ENCODE results near the gene KRT3. TPM values are rescaled to one million over a fixed set of nuclear protein-coding genes. Genes with fewer than 3 reads are reported as not detected.

KRT3 gene
- total and polyA plus RNA-seq, 2 donors from 2014 or later: not detected

DNA sequence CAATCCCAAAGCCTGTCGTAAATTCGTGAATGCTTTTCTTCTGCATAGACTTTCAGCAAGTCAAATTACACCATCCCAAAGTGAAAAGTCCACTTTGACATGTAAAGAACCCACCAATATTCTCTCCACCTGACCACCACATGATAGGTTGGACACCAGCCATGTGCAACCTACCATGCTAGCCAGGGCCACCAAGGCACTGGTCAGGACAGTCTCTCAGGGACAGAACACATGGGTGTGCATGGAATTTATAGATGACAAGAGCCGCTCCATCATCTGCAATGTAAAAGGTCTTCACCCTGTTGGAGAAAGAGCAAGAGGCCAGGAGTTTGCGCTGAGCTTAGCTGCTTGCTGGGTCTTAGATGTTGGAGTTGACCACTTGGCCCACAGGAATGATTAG, 13.4 kb downstream of the KRT3 start:
- FAIRE-seq (no peak), DNase-seq (no peak)
- H3K9me3 ChIP-seq (ENCODE audit: control insufficient read depth in 2 of 3, insufficient read depth in 1 of 3, low read length in 3 of 3): no peaks in the 10 kb centered on the region
- H3K9ac ChIP-seq (ENCODE audit: low read length in 3 of 3): no peak overlapping the region
- no peaks in the 10 kb centered on the region for H3K4me1 ChIP-seq (ENCODE audit: control insufficient read depth in 2 of 3, insufficient read depth in 2 of 3, low read depth in 1 of 3, low read length in 3 of 3)
- H3K36me3 ChIP-seq (ENCODE audit: control insufficient read depth in 2 of 3, insufficient read depth in 3 of 3, low read length in 3 of 3): no peaks in the 10 kb centered on the region
- no peak overlapping the region for H3K4me3 ChIP-seq (ENCODE audit: low read length in 3 of 3)
- intact Hi-C loops (cut with DNase I): no loop called here
- H3K27ac ChIP-seq (ENCODE audit: low read depth in 2 of 2, low read length in 2 of 2): no peak overlapping the region
- peaks cover 2% of the 10 kb centered on the region for H3K27me3 ChIP-seq (ENCODE audit: control insufficient read depth, insufficient read depth, low read length)
- no peak for TF ChIP-seq CTCF (IDR thresholded peaks at IDR 0.05; ENCODE audit: borderline replicate concordance, extremely low read depth, insufficient read depth)

GRCh38 chr12:52781399-52782082, 14.4 kb downstream of the KRT3 start:
- H3K9me3 ChIP-seq (ENCODE audit: control insufficient read depth in 2 of 3, insufficient read depth in 1 of 3, low read length in 3 of 3): no peaks in the 10 kb centered on the region
- no peak overlapping the region for H3K27ac ChIP-seq (ENCODE audit: low read depth in 2 of 2, low read length in 2 of 2)
- no peak for FAIRE-seq
- no peaks in the 10 kb centered on the region for H3K36me3 ChIP-seq (ENCODE audit: control insufficient read depth in 2 of 3, insufficient read depth in 3 of 3, low read length in 3 of 3)
- DNase-seq: no peak
- intact Hi-C loops (cut with DNase I): no loop called here
- no peak for TF ChIP-seq CTCF (IDR thresholded peaks at IDR 0.05; ENCODE audit: borderline replicate concordance, extremely low read depth, insufficient read depth)
- H3K27me3 ChIP-seq (ENCODE audit: control insufficient read depth, insufficient read depth, low read length): peaks cover 2% of the 10 kb centered on the region
- no peaks in the 10 kb centered on the region for H3K4me1 ChIP-seq (ENCODE audit: control insufficient read depth in 2 of 3, insufficient read depth in 2 of 3, low read depth in 1 of 3, low read length in 3 of 3)
- H3K9ac ChIP-seq (ENCODE audit: low read length in 3 of 3): no peak overlapping the region
- H3K4me3 ChIP-seq (ENCODE audit: low read length in 3 of 3): no peak overlapping the region

DNA sequence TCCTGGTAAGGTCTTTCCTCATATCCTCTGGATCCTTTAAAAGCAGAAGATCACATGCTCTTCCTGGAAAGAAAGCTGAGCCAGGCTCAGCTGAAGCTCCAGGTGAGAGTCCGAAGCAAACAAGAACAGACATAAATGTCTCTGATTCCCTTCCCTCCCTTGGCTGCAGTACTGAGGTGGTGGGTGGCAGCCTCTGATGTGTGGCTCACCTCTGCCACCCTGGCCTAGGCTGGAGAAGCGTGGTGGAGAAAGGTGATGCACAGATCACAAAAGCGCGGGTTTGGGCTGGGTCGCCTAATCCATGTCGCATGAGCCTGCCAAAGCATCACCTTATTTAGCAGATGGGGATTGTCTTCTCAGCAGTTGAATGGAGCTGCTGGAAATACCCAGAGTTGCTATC, 16.0 kb downstream of the KRT3 start:
- Histone ChIP-seq H3K4me3 (ENCODE audit: low read length in 3 of 3) (no peak overlapping the region), H3K4me1 (ENCODE audit: control insufficient read depth in 2 of 3, insufficient read depth in 2 of 3, low read depth in 1 of 3, low read length in 3 of 3) (no peaks in the 10 kb centered on the region), H3K27ac (ENCODE audit: low read depth in 2 of 2, low read length in 2 of 2) (no peak overlapping the region), H3K36me3 (ENCODE audit: control insufficient read depth in 2 of 3, insufficient read depth in 3 of 3, low read length in 3 of 3) (no peaks in the 10 kb centered on the region), H3K9me3 (ENCODE audit: control insufficient read depth in 2 of 3, insufficient read depth in 1 of 3, low read length in 3 of 3) (no peaks in the 10 kb centered on the region), H3K27me3 (ENCODE audit: control insufficient read depth, insufficient read depth, low read length) (peaks cover 2% of the 10 kb centered on the region), H3K9ac (ENCODE audit: low read length in 3 of 3) (no peak overlapping the region)
- TF ChIP-seq CTCF (IDR thresholded peaks at IDR 0.05; ENCODE audit: borderline replicate concordance, extremely low read depth, insufficient read depth): no peak
- FAIRE-seq: no peak
- no peak for DNase-seq
- intact Hi-C loops (cut with DNase I): no loop called here

- H3K9ac ChIP-seq (ENCODE audit: low read length in 3 of 3): no peak overlapping the region
- FAIRE-seq (no peak), DNase-seq (no peak)
- no peaks in the 10 kb centered on the region for H3K9me3 ChIP-seq (ENCODE audit: control insufficient read depth in 2 of 3, insufficient read depth in 1 of 3, low read length in 3 of 3)
- no peaks in the 10 kb centered on the region for H3K4me1 ChIP-seq (ENCODE audit: control insufficient read depth in 2 of 3, insufficient read depth in 2 of 3, low read depth in 1 of 3, low read length in 3 of 3)
- no peaks in the 10 kb centered on the region for H3K36me3 ChIP-seq (ENCODE audit: control insufficient read depth in 2 of 3, insufficient read depth in 3 of 3, low read length in 3 of 3)
- H3K4me3 ChIP-seq (ENCODE audit: low read length in 3 of 3): no peak overlapping the region
- H3K27ac ChIP-seq (ENCODE audit: low read depth in 2 of 2, low read length in 2 of 2): no peak overlapping the region
- peaks cover 2% of the 10 kb centered on the region for H3K27me3 ChIP-seq (ENCODE audit: control insufficient read depth, insufficient read depth, low read length)
- intact Hi-C loops (cut with DNase I): no loop called here
- TF ChIP-seq CTCF (IDR thresholded peaks at IDR 0.05; ENCODE audit: borderline replicate concordance, extremely low read depth, insufficient read depth): no peak
Measured at GRCh38 chr12:52778833-52779232, 17.1 kb downstream of the KRT3 start.
